Measurements from ENCODE around the gene NPAS3. TPM values are rescaled to one million over a fixed set of nuclear protein-coding genes. Genes with fewer than 3 reads are reported as not detected.

Gene NPAS3
- total RNA-seq (1 to 10 TPM; 1.3 to 2.8 (median 1.5) TPM), polyA plus RNA-seq (under 1 TPM; 0.23 to 0.70 TPM)

GRCh38 chr14:32938719-32939253 is at the start of gene NPAS3:
NPAS3 (plus strand) TSS chr14:32938879.
- DNase-seq, result peak in 5 of 6 donors; percentile 20 to 76 (median 37)
- Histone ChIP-seq H3K36me3 (no peaks in the 10 kb centered on the region), H3K4me1 (peaks cover 0 to 1% (median 1%) of the 10 kb centered on the region in 3 donors), H3K27me3 (peaks cover 0 to 6% (median 0%) of the 10 kb centered on the region in 4 donors), H3K27ac (peak within 1 kb of the TSS in 3 of 4 donors; percentile 55 to 64 (median 57)), H3K4me3 (peak within 1 kb of the TSS; percentile 31 to 55 (median 42)), H3K9me3 (no peaks in the 10 kb centered on the region)
- WGBS, 2 donors, result 0 to 1% methylated on average over 20 to 80 of the region's 92 CpGs
- TF ChIP-seq CTCF (IDR thresholded peaks at IDR 0.05), result no peak
- intact Hi-C loops (cut with DNase I), result no loop called here
- FAIRE-seq, result no peak
- peak; percentile 29 to 49 (median 42) for ATAC-seq

- intact Hi-C loops (cut with DNase I), result no loop called here
- no peak for DNase-seq
- Histone ChIP-seq H3K4me3 (peak overlapping the region; percentile 1 to 51 (median 23)), H3K27ac (peak overlapping the region in 2 of 4 donors; percentile 37 to 38), H3K27me3 (no peaks in the 10 kb centered on the region), H3K9me3 (no peaks in the 10 kb centered on the region), H3K4me1 (no peaks in the 10 kb centered on the region), H3K36me3 (no peaks in the 10 kb centered on the region)
- peak; percentile 43 to 85 (median 83) for ATAC-seq
- peak; percentile 73 for FAIRE-seq
- WGBS, 2 donors, result 27 to 36% methylated on average over 10 of the region's 10 CpGs
- TF ChIP-seq CTCF (IDR thresholded peaks at IDR 0.05), result no peak
These were observed 41.5 kb upstream of the NPAS3 start for GRCh38 chr14:32896979-32897697.

- peak in 3 of 4 donors; percentile 45 to 64 (median 48) for ATAC-seq
- FAIRE-seq, result no peak
- intact Hi-C loops (cut with DNase I), result no loop called here
- DNase-seq, result no peak
- WGBS, 2 donors, result 52 to 69% methylated on average over 7 of the region's 7 CpGs
- H3K4me3 ChIP-seq, result peak overlapping the region; percentile 1 to 51 (median 23)
- peak overlapping the region in 1 of 4 donors; percentile 38 for H3K27ac ChIP-seq
- H3K4me1 ChIP-seq, result no peaks in the 10 kb centered on the region
- no peaks in the 10 kb centered on the region for H3K27me3 ChIP-seq
- H3K36me3 ChIP-seq, result no peaks in the 10 kb centered on the region
- TF ChIP-seq CTCF (IDR thresholded peaks at IDR 0.05), result no peak
- no peaks in the 10 kb centered on the region for H3K9me3 ChIP-seq
These were observed 41.0 kb upstream of the NPAS3 start for GRCh38 chr14:32897698-32898064.

- H3K4me3 ChIP-seq, result no peak overlapping the region
- H3K27ac ChIP-seq, result no peak overlapping the region
- no peaks in the 10 kb centered on the region for H3K27me3 ChIP-seq
- H3K4me1 ChIP-seq, result no peaks in the 10 kb centered on the region
- TF ChIP-seq CTCF (IDR thresholded peaks at IDR 0.05), result no peak
- DNase-seq (no peak), ATAC-seq (no peak), FAIRE-seq (no peak)
- no peaks in the 10 kb centered on the region for H3K9me3 ChIP-seq
- H3K36me3 ChIP-seq, result no peaks in the 10 kb centered on the region
- intact Hi-C loops (cut with DNase I), result no loop called here
- 80 to 82% methylated on average over 2 of the region's 2 CpGs for WGBS, 2 donors
These were observed 39.8 kb upstream of the NPAS3 start for GRCh38 chr14:32898876-32899275.

- H3K27ac ChIP-seq, result no peak overlapping the region
- DNase-seq (no peak), ATAC-seq (no peak), FAIRE-seq (no peak)
- H3K4me1 ChIP-seq, result no peaks in the 10 kb centered on the region
- no peak overlapping the region for H3K4me3 ChIP-seq
- no peaks in the 10 kb centered on the region for H3K27me3 ChIP-seq
- intact Hi-C loops (cut with DNase I), result no loop called here
- no peaks in the 10 kb centered on the region for H3K9me3 ChIP-seq
- no peak for TF ChIP-seq CTCF (IDR thresholded peaks at IDR 0.05)
- no peaks in the 10 kb centered on the region for H3K36me3 ChIP-seq
- WGBS, 2 donors, result 65 to 81% methylated on average over 3 of the region's 3 CpGs
These were observed 38.1 kb upstream of the NPAS3 start for GRCh38 chr14:32900547-32900946.

All from pancreas (tissue), 10 donors.